ENCODE results near the gene GMCL2. TPM values are rescaled to one million over a fixed set of nuclear protein-coding genes. Genes with fewer than 3 reads are reported as not detected.

Gene GMCL2
- total and polyA plus RNA-seq, 9 of the 15 experiments (the other 6 are each of a cell fraction or from before 2014, with no cell fraction given) = 0.04 TPM; not detected in 8

DNA sequence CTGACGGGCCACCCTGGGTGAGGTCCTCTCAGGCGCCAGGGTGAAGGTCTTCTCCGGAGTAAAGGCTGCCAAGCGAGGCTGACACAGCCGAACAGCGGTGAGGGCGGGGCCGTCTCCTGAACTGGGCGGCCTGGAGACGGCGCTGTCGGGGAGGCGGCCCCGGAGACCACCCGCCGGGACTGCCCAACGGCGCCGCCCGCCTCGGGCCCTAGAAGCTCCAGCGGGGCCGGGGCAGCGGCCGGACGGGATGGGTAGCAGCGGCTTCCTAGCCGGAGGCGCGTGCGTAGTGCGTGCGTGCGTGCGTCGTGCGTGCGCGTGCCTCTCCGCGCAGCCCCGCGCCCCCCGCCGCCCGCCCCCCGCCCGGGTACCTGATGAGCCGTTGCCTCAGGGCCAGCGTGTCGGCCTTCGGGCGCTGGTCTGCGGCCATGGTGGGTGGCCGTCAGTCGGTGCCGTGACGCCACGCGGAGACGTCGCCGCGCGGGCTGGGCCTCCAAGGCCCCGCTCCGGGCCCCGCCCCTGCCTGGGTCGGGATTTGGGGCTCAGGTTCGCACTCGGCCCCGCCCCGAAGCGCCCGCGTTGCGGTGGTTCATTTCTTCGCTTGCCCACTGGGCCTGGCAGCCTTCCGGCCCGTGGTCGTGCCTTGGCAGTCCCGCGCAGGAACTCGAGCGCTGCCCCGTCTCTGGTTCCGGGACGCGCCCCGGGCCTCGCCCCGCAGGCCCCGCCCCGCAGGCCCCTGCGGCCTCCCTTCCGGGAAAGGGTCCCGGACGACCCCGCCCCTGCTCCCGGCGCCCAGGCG, 45.2 kb upstream of the GMCL2 start, which contains the start of gene PHYKPL (continued):
- TF ChIP-seq ERF (CRISPR knock-in tag; IDR thresholded peaks at IDR 0.05) (no peak), CBFB (CRISPR knock-in tag; IDR thresholded peaks at IDR 0.05) (no peak), MAZ (CRISPR knock-in tag; conservative IDR thresholded peaks at IDR 0.05 in 1 of 2, IDR thresholded peaks at IDR 0.05 in 1 of 2) (peak; percentile 13 to 44; a peak in 2 of 4 replicates), CSDE1 (IDR thresholded peaks at IDR 0.05) (no peak), PCBP1 (IDR thresholded peaks at IDR 0.05; ENCODE audit: low read depth, low read length, poor library complexity, severe bottlenecking) (no peak), NFATC3 (IDR thresholded peaks at IDR 0.05) (no peak), JUN (IDR thresholded peaks at IDR 0.05; ENCODE audit: borderline replicate concordance, low read depth, low read length) (no peak), JUN (CRISPR knock-in tag; IDR thresholded peaks at IDR 0.05; ENCODE audit: borderline replicate concordance) (no peak), ILK (tag; IDR thresholded peaks at IDR 0.05; ENCODE audit: borderline replicate concordance, low read depth) (no peak), POU5F1 (IDR thresholded peaks at IDR 0.05; ENCODE audit: borderline replicate concordance, low read depth, low read length, partially characterized antibody) (no peak), STAT5A (IDR thresholded peaks at IDR 0.05; ENCODE audit: borderline replicate concordance, low read length) (no peak)
- TF ChIP-seq, protein P1, sequence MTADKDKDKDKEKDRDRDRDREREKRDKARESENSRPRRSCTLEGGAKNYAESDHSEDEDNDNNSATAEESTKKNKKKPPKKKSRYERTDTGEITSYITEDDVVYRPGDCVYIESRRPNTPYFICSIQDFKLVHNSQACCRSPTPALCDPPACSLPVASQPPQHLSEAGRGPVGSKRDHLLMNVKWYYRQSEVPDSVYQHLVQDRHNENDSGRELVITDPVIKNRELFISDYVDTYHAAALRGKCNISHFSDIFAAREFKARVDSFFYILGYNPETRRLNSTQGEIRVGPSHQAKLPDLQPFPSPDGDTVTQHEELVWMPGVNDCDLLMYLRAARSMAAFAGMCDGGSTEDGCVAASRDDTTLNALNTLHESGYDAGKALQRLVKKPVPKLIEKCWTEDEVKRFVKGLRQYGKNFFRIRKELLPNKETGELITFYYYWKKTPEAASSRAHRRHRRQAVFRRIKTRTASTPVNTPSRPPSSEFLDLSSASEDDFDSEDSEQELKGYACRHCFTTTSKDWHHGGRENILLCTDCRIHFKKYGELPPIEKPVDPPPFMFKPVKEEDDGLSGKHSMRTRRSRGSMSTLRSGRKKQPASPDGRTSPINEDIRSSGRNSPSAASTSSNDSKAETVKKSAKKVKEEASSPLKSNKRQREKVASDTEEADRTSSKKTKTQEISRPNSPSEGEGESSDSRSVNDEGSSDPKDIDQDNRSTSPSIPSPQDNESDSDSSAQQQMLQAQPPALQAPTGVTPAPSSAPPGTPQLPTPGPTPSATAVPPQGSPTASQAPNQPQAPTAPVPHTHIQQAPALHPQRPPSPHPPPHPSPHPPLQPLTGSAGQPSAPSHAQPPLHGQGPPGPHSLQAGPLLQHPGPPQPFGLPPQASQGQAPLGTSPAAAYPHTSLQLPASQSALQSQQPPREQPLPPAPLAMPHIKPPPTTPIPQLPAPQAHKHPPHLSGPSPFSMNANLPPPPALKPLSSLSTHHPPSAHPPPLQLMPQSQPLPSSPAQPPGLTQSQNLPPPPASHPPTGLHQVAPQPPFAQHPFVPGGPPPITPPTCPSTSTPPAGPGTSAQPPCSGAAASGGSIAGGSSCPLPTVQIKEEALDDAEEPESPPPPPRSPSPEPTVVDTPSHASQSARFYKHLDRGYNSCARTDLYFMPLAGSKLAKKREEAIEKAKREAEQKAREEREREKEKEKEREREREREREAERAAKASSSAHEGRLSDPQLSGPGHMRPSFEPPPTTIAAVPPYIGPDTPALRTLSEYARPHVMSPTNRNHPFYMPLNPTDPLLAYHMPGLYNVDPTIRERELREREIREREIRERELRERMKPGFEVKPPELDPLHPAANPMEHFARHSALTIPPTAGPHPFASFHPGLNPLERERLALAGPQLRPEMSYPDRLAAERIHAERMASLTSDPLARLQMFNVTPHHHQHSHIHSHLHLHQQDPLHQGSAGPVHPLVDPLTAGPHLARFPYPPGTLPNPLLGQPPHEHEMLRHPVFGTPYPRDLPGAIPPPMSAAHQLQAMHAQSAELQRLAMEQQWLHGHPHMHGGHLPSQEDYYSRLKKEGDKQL (CRISPR knock-in tag; IDR thresholded peaks at IDR 0.05; ENCODE audit: borderline replicate concordance) = 0 out of 2 replicates have a peak, but pooled peaks have one; percentile 75

Measured in K562 (cell line).